Natural killer cell treated with Interleukin-12 subunit alpha and Interleukin-12 subunit beta and Interleukin-15 and Interleukin-18, amount 100 ng/mL, for 72 hours (primary cell): ENCODE results near the gene TTC7B. TPM values are rescaled to one million over a fixed set of nuclear protein-coding genes. Genes with fewer than 3 reads are reported as not detected.
A peak's percentile ranks its signal among the peaks of the same experiment; 100 is the strongest.

Experiments
- ATAC-seq, 2 donors: fragments of 150-1000 bp; cut with Tn5 transposase in 1 of 2; sonication (Bioruptor Pico), chemical (Tn5 transposase) in 1 of 2; 2 replicates each; pipeline ENCODE4 v1.10.0; 2021
- DNase-seq: peaks from one replicate; pipeline ENCODE4 v3.0.0; 2022; ENCODE audit warnings: low spot score
- H3K27ac Mint-ChIP-seq, 2 donors: 1 replicate in 1 of 2; 2 replicates in 1 of 2; pipeline ENCODE4 v1.8.0; 2022; ENCODE audit warnings: mixed read lengths in 2 of 2, mild to moderate bottlenecking in 1 of 2, moderate library complexity in 1 of 2
- H3K27me3 Mint-ChIP-seq, 2 donors: 1 replicate in 1 of 2; 2 replicates in 1 of 2; pipeline ENCODE4 v1.8.0; 2022; ENCODE audit warnings: mixed read lengths in 2 of 2
- H3K36me3 Mint-ChIP-seq: one replicate; pipeline ENCODE4 v1.8.0; 2022; ENCODE audit warnings: mixed read lengths
- H3K4me1 Mint-ChIP-seq, 2 donors: 1 replicate in 1 of 2; 2 replicates in 1 of 2; pipeline ENCODE4 v1.8.0; 2022; ENCODE audit warnings: low read depth in 2 of 2, mixed read lengths in 2 of 2, mild to moderate bottlenecking in 1 of 2
- H3K4me3 Mint-ChIP-seq: one replicate; pipeline ENCODE4 v1.8.0; 2022; ENCODE audit warnings: mixed read lengths
- H3K9me3 Mint-ChIP-seq: 2 replicates; pipeline ENCODE4 v1.8.0; 2022; ENCODE audit warnings: mixed read lengths
- total RNA-seq, 2 donors: library from RNA; stranded (reverse); gene quantifications; one replicate each; pipeline ENCODE4 v1.2.3, GENCODE V29; 2022

Gene TTC7B
- total RNA-seq, 2 donors from 2014 or later: 8.9 to 24.5 TPM

DNA sequence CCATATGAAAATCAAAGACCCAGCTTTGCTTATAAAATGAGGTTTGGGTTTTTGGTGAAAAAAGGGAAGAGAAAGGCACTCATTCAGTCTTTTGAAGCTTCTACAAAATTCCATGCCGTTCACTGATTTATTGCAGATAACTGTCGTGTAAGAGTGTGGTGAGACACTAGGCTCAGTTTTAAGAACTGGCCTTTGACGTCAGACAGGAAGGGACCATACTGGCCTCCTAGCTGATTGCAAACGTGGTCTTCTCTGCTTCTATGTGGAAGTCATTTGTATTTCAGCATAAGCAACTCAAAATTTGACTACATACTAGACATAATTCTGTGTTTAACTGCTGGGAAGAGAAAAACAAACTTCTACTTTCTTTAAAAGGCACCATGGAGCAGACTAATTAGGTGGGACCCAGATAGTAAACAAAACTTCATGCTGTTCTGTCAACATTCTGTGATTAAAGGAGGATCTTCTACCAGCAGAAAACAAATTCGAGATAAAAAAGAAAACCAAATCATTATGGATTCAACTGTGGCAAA, 168.7 kb downstream of the TTC7B start:
- Mint-ChIP-seq H3K9me3 (no peaks in the 10 kb centered on the region), H3K36me3 (no peaks in the 10 kb centered on the region), H3K4me3 (no peak overlapping the region), H3K27me3 (peaks cover 0 to 2% of the 10 kb centered on the region in 2 donors), H3K27ac (no peak overlapping the region), H3K4me1 (no peaks in the 10 kb centered on the region)
- ATAC-seq (no peak), DNase-seq (no peak)

DNA sequence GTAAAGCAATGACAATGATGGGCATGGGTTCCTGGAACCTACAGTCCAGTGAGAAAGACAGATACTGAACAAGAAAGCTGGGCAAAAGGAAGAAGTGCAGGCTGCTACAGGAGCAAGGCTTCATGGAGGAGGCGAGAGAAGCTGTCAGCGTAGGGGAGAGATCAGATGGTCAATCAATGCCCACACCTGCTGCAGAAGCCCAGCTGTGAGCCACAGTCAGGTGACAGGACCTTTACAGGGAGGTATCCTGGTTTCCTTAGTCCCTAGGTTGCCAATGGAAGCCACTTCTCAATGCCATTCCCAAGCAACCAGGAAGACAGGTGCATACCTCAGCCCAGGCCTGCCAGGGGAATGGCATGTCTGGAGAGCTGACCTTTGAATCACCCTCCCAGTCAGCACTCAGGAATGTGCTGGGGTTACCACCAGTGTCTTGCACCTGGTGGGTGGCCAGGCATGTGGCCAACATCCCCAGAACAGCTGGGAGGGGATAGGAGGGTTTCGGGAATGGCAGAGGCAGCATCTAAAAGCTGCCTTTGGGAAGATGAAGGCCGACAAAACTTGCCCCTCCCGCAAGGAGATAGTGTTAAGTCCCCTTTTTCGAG, 170.3 kb downstream of the TTC7B start:
- DNase-seq: no peak
- H3K27ac Mint-ChIP-seq: no peak overlapping the region
- no peak overlapping the region for H3K4me3 Mint-ChIP-seq
- peaks cover 0 to 2% of the 10 kb centered on the region in 2 donors for H3K27me3 Mint-ChIP-seq
- no peaks in the 10 kb centered on the region for H3K9me3 Mint-ChIP-seq
- H3K36me3 Mint-ChIP-seq: no peaks in the 10 kb centered on the region
- H3K4me1 Mint-ChIP-seq: no peaks in the 10 kb centered on the region
- ATAC-seq: no peak

DNA sequence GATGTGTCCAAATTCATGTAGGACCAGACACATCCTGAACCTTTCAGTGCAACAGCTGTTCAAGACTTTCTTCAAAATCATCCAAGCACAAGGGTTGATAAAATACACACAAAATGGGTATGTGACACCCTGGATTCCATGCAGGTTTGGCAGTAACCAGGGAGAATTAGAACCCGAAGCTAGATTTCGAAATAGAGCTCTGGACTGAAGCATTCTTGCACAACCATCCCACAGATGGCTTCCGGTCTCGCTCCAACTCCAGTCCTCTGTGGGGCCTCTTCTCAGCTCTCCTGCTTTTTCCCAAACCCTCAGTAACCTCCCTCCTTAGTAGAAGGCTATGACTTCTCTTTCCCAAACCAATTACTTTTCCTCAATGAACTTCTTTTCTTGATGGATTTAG, 171.3 kb downstream of the TTC7B start:
- Mint-ChIP-seq H3K4me1 (no peaks in the 10 kb centered on the region), H3K27ac (no peak overlapping the region), H3K36me3 (no peaks in the 10 kb centered on the region), H3K9me3 (no peaks in the 10 kb centered on the region), H3K4me3 (no peak overlapping the region), H3K27me3 (no peaks in the 10 kb centered on the region)
- no peak for ATAC-seq
- no peak for DNase-seq

DNA sequence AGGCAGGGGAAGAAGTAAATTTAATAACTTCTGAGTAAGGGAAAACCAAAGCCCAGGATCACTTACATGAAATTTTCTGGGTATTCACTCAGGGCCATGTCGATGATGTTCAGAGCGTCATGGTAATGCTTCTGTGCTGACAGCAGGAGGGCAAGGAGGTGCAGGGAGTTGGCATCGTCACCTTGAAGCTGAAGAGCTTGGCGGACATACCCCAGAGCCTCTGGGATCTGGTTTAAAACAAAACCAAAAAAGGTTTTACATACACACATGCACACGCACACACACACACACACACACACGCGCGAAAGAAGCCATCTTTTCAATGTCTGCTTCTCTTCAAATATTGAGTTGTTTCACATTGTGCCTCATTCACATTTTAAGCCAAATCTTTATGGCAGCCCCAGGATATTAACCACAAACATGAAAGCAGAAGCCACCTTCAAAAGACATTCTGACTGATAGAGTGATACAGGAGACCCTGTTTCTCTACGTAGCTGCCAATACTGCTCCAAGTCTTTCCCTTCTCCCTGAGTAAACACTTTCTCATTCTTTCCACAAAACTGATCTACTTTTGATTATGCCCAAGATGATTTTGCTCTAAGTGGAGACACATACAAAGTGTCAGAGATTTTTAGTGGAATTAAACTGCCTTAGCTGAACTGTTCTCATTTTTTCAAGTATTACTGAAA, 172.1 kb downstream of the TTC7B start:
- DNase-seq (no peak), ATAC-seq (no peak)
- H3K4me3 Mint-ChIP-seq: no peak overlapping the region
- H3K9me3 Mint-ChIP-seq: no peaks in the 10 kb centered on the region
- no peak overlapping the region for H3K27ac Mint-ChIP-seq
- H3K4me1 Mint-ChIP-seq: no peaks in the 10 kb centered on the region
- H3K27me3 Mint-ChIP-seq: no peaks in the 10 kb centered on the region
- H3K36me3 Mint-ChIP-seq: no peaks in the 10 kb centered on the region

DNA sequence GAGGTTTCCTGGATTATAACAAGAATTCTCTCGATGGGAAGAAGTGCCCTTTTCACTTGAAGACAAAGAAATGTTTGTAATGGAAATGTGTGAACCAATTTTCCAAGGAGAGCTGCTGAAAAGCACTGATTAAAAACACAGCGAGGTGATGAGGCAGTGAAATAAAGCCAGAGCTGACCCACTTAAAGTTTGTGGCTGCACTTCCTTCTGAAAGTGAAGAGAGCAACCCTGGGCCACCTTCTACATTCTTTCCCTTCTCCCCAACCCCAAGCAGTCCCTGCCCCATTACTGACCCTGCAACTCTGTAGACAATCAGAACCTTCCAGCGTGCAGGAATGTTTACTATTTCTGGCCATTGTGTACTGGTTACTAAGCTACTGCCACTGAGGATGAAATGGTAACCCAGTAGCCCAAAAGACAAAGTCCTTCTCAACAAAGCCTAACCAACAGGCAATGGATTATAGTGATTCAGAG, 173.9 kb downstream of the TTC7B start:
- Mint-ChIP-seq H3K36me3 (no peaks in the 10 kb centered on the region), H3K27ac (no peak overlapping the region), H3K27me3 (no peaks in the 10 kb centered on the region), H3K4me3 (no peak overlapping the region), H3K9me3 (no peaks in the 10 kb centered on the region), H3K4me1 (no peaks in the 10 kb centered on the region)
- DNase-seq: no peak
- ATAC-seq: no peak

DNA sequence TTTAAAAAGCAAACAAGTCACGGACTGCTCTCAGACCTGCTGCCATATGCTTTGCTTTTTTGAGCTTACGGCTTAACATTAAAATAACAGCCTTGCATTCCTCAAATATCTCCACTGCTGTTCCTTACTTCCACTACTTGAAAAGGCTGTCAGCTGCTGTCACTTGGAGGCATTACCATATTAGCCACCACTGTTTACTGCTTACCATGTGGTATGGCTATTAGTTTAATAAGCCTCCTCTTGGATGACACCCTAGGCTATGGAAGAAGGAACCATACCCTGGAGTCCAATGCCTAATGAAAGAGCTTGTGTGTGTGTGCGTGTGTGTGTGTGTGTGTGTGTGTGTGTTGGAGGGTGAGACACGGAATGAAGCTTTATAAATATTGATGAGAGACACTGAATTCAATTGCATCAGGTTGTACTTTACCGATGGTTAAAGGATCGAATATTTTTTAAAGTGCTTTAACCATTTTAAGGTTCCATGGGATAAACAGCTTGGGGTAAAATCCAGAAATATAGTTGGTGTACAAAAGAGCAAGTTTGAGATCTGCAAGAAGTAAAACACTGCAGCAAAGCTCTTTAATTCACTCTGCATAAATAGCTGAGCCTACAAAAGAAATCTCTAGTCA, 174.5 kb downstream of the TTC7B start:
- Mint-ChIP-seq H3K27me3 (no peaks in the 10 kb centered on the region), H3K36me3 (no peaks in the 10 kb centered on the region), H3K4me3 (no peak overlapping the region), H3K27ac (no peak overlapping the region), H3K9me3 (no peaks in the 10 kb centered on the region), H3K4me1 (no peaks in the 10 kb centered on the region)
- DNase-seq (no peak), ATAC-seq (no peak)

DNA sequence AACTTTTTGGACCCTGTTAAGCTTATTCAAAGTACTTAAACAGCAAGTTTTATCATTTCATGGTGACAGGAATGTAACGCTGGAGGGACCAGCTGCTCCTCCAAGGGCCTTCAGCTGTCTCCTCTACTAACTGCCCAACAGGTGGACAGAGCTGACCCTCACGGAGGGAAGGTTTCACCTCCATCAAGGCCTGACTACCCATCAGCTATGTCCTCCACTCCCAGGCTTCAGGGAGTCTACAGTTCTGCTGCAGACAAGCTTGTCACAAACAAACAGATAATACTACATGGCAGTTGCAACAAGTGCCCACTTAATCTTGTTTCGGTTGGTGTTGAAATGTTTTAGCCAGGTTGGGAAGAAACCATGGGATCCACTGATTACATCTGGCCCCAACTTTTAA, 175.1 kb downstream of the TTC7B start:
- ATAC-seq: no peak
- Mint-ChIP-seq H3K9me3 (no peaks in the 10 kb centered on the region), H3K4me3 (no peak overlapping the region), H3K4me1 (no peaks in the 10 kb centered on the region), H3K27me3 (no peaks in the 10 kb centered on the region), H3K27ac (no peak overlapping the region), H3K36me3 (no peaks in the 10 kb centered on the region)
- DNase-seq: no peak

DNA sequence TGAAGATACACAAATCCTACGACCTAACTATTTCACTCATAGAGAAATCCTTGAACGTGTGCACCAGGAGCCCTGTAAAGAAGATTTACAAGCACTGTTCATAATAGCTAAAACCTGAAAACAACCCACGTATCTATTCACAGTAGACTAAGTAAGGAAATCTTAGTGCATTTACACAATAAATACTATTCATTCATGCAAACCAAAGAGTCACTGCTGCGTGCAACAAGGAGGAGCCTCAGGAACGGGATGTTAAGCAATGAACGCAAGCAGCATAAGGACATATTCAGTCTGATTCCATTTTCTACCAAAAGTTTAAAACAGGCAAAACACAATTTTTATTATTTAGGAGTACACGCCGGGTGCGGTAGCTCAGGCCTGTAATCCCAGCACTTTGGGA, 176.6 kb downstream of the TTC7B start:
- H3K36me3 Mint-ChIP-seq: no peaks in the 10 kb centered on the region
- no peak overlapping the region for H3K4me3 Mint-ChIP-seq
- ATAC-seq: no peak
- no peaks in the 10 kb centered on the region for H3K4me1 Mint-ChIP-seq
- H3K27ac Mint-ChIP-seq: no peak overlapping the region
- H3K27me3 Mint-ChIP-seq: no peaks in the 10 kb centered on the region
- no peaks in the 10 kb centered on the region for H3K9me3 Mint-ChIP-seq
- DNase-seq: no peak

DNA sequence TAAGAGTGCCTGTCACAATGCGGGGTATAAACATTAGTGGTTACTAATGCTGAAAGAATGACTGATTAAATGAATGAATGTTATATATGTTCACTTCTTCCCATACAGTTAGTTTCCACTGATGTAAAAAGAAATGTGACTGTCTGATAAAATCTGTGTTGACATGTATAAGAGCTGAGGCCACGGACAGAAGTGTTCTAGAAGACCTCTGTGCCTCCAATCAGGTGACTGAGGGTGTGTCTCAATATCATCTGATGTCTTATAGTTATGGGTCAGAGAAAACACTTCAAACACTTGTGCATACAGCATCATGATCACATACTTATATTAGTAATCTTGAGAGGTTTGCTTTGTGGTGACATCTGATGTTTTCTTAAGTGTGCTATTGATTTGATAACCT, 183.4 kb downstream of the TTC7B start:
- no peak overlapping the region for H3K27ac Mint-ChIP-seq
- ATAC-seq (no peak), DNase-seq (no peak)

DNA sequence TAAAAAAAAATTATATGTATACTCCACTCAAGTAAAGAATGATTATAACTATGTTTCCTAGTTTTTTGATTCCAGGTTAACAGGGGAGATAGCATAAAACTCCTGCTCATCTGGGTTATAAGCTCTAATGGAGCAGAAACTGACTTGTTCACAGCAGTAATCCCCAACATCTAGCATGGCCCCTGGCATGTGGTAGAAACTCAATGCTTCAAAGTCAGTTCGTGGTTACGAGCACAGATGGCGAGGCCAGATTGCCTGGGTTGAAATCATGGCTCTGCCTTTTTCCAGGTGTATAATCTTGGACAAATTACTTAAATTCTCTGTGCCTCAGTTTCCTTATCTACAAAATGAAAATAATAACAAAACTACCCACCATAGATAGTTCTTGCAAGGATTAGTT, 183.8 kb downstream of the TTC7B start:
- Mint-ChIP-seq H3K4me3 (no peak overlapping the region), H3K4me1 (peaks cover 0 to 8% of the 10 kb centered on the region in 2 donors), H3K27me3 (peaks cover 0 to 3% of the 10 kb centered on the region in 2 donors), H3K27ac (no peak overlapping the region), H3K9me3 (no peaks in the 10 kb centered on the region), H3K36me3 (no peaks in the 10 kb centered on the region)
- ATAC-seq (no peak), DNase-seq (no peak)

More for the DNA sequence above, 183.4 kb downstream of the TTC7B start:
- no peaks in the 10 kb centered on the region for H3K36me3 Mint-ChIP-seq
- peaks cover 0 to 8% of the 10 kb centered on the region in 2 donors for H3K4me1 Mint-ChIP-seq
- H3K27me3 Mint-ChIP-seq: peaks cover 0 to 3% of the 10 kb centered on the region in 2 donors
- H3K9me3 Mint-ChIP-seq: no peaks in the 10 kb centered on the region
- no peak overlapping the region for H3K4me3 Mint-ChIP-seq

DNA sequence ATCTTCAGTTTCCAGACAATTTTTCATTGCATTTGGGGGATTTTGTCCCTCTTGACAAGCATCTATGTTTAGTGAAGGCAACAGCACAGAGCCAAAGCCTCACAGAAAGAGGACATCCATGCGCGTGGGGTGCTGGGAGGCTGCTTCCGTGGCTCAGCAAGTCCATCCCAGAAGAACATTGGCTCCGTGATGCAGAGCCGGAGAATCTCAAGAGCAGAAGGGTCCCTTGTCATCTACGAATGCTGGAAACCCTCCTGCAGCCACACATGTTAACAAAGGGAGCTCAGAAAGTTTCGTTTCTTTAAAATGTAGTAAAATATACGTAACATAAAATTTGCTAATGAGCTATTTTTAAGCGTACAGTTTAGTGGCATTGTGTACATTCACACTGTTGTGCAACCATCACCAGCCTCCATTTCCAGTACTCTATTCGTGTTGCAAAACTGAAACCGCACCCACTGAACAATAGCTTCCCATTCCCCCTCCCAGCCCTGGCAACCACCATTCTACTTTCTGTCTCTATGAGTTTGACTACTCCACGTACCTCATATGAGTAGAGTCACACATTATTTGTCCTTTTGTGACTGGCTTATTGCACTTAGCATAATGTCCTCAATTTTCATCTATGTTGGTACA, 185.9 kb downstream of the TTC7B start:
- Mint-ChIP-seq H3K36me3 (no peaks in the 10 kb centered on the region), H3K4me3 (no peak overlapping the region), H3K27me3 (peaks cover 0 to 3% of the 10 kb centered on the region in 2 donors), H3K4me1 (peaks cover 0 to 8% of the 10 kb centered on the region in 2 donors), H3K27ac (no peak overlapping the region), H3K9me3 (no peaks in the 10 kb centered on the region)
- ATAC-seq (peak in 1 of 2 donors; percentile 38), DNase-seq (no peak)

DNA sequence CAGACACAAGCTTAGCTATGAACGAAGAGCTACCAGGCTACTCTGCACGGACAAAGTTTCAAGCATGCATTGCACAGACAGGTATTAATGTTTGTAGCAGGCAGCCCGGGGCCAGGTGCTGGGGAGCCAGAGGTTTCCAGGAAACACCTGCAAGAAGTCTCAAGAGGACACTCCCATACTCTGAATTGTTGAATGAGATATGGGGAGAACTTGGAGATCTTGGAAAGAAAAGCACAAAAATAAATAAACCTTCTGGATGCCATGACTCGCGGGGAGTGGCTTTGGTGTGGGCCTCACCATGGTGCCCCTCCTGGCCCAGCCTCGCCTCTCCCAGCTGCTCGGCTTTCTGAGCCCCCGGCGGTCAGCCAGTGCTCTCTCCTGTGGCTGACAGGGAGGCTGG, 186.8 kb downstream of the TTC7B start:
- no peaks in the 10 kb centered on the region for H3K36me3 Mint-ChIP-seq
- no peak overlapping the region for H3K27ac Mint-ChIP-seq
- H3K4me3 Mint-ChIP-seq: no peak overlapping the region
- H3K4me1 Mint-ChIP-seq: peaks cover 0 to 8% of the 10 kb centered on the region in 2 donors
- H3K27me3 Mint-ChIP-seq: peaks cover 0 to 3% of the 10 kb centered on the region in 2 donors
- no peaks in the 10 kb centered on the region for H3K9me3 Mint-ChIP-seq
- DNase-seq (no peak), ATAC-seq (no peak)

DNA sequence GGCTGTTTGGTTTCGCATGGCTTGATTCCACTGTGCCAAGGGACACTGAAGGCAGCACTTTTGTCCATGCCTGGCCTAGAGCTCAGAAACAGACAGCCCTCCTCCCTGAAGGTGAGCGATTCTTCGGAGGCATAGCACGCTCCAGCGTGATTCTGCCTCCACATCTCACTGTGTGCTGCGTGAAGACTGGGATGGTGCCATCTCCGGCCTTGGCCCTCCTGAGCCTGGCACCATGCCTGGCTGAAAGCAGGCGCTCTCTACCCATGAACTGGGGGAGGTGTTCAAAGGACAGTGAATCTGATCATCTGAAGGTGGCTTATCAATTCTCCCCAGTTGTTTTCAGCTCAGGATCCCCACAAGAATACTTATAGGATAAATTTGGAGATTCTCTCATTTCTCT, 187.4 kb downstream of the TTC7B start:
- Mint-ChIP-seq H3K4me1 (peaks cover 0 to 8% of the 10 kb centered on the region in 2 donors), H3K27me3 (peaks cover 0 to 3% of the 10 kb centered on the region in 2 donors), H3K9me3 (no peaks in the 10 kb centered on the region), H3K36me3 (no peaks in the 10 kb centered on the region), H3K27ac (no peak overlapping the region), H3K4me3 (no peak overlapping the region)
- ATAC-seq: no peak
- DNase-seq: no peak

DNA sequence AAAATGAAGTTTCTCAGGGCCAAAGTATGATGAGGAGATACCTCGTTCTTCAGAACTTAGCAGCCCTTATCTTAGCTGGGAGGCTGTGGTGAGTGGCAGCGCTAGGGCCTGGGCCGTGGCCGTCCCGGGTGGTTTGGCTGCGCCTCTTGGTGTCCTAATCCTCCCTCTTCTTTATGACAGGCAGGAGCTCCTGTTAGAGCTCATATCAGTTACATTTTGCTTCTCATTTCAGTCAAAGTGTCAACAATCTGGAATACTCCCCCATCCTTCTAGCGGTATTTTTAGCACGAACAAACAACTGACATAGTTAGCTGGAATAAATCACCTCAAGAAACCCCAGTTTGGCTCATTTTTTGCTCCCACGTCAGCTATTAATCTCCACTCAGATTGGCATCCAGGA, 188.8 kb downstream of the TTC7B start:
- ATAC-seq: no peak
- peaks cover 0 to 8% of the 10 kb centered on the region in 2 donors for H3K4me1 Mint-ChIP-seq
- no peaks in the 10 kb centered on the region for H3K36me3 Mint-ChIP-seq
- H3K27ac Mint-ChIP-seq: no peak overlapping the region
- H3K27me3 Mint-ChIP-seq: peaks cover 0 to 3% of the 10 kb centered on the region in 2 donors
- DNase-seq: no peak
- H3K9me3 Mint-ChIP-seq: no peaks in the 10 kb centered on the region
- H3K4me3 Mint-ChIP-seq: no peak overlapping the region
